ENCODE measurements around the gene TAF11L9. TPM values are rescaled to one million over a fixed set of nuclear protein-coding genes. Genes with fewer than 3 reads are reported as not detected.
"Not testable (repeated sequence)": the region's sequence is repeated elsewhere in the genome, so short reads cannot be mapped to it uniquely, and the experiment has no call there.

Gene TAF11L9
- total and polyA plus RNA-seq, 8 donors: not detected

DNA sequence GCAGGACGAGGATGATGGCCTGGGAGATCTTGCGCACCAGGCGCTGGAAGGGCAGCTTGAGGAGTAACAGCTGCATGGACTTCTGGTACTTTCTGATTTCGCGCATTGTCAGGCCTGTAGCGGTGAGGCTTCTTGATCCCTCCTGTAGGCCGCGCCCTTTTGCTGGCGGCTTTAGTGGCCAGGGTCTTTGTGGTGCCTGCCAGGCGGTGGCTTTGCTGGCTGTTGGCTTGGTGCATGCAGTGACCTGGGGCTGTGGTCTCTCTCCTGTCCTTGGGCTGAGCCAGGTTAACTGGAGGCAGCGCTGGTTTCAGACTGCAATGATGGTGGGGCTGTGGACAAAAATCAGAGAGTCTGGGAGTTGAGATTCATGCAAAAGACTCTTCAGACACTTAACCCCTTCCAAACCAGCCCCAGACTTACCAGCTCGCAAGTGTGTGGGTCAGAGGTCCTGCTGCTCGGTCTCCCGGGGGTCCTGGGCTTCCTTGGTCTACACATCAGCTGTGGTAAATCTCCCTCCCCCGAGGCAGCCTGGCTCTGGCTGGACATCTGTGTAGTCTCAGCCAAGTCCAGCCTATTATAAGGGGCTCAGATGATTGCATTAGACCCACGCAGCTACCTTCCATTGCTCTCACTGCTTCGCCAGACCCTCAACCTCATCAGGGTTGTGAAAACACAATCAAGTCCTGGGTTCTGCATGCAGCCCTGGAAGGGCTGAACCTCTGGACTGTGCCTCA, 20.8 kb upstream of the TAF11L9 start:
- TF ChIP-seq, protein P1, sequence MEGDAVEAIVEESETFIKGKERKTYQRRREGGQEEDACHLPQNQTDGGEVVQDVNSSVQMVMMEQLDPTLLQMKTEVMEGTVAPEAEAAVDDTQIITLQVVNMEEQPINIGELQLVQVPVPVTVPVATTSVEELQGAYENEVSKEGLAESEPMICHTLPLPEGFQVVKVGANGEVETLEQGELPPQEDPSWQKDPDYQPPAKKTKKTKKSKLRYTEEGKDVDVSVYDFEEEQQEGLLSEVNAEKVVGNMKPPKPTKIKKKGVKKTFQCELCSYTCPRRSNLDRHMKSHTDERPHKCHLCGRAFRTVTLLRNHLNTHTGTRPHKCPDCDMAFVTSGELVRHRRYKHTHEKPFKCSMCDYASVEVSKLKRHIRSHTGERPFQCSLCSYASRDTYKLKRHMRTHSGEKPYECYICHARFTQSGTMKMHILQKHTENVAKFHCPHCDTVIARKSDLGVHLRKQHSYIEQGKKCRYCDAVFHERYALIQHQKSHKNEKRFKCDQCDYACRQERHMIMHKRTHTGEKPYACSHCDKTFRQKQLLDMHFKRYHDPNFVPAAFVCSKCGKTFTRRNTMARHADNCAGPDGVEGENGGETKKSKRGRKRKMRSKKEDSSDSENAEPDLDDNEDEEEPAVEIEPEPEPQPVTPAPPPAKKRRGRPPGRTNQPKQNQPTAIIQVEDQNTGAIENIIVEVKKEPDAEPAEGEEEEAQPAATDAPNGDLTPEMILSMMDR (IDR thresholded peaks at IDR 0.05): no peak
- 80% methylated on average over 17 of the region's 17 CpGs for WGBS, 2 donors
- intact Hi-C loops (cut with DNase I): no loop called here
- H3K4me1 ChIP-seq: no peaks in the 10 kb centered on the region
- no peak for FAIRE-seq
- no peak overlapping the region for H3K4me3 ChIP-seq
- ATAC-seq: no peak
- DNase-seq: no peak
- H3K9me3 ChIP-seq: no peaks in the 10 kb centered on the region
- no peak overlapping the region for H3K27ac ChIP-seq
- no peaks in the 10 kb centered on the region for H3K27me3 ChIP-seq
- H3K36me3 ChIP-seq: no peaks in the 10 kb centered on the region

DNA sequence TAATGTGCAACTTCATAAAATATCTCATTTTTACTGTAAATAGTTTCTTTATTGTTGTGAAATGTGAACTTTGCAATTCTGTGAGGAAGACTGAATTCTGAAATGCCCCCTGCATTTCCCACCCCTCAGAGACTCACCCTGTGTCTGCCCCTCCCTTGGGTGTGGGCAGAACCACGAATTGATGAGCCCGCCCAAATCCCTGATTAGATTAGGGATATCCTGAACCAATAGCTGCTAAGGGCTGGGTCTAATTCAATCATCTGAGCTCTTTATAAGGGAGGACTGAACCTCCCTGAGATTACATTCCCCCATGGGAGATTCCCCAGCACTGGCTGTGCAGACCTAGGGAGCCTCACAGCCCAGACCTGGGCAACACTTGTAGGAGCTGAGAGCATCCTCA, 15.9 kb upstream of the TAF11L9 start, which contains the start of gene TAF11L12:
Gene TAF11L12, plus strand, starts transcription at position 301 of the 400 bp plus-strand sequence.
- H3K4me3 ChIP-seq; DNase-seq; H3K27ac ChIP-seq; H3K27me3 ChIP-seq; ATAC-seq; FAIRE-seq; H3K36me3 ChIP-seq; intact Hi-C loops (cut with DNase I); H3K4me1 ChIP-seq; H3K9me3 ChIP-seq: not testable (repeated sequence)
- WGBS, 2 donors: 49 to 66% methylated on average over 2 of the region's 2 CpGs

GRCh38 chr5:17607461-17607860, 13.3 kb upstream of the TAF11L9 start:
- H3K27ac ChIP-seq; DNase-seq; H3K4me3 ChIP-seq; H3K27me3 ChIP-seq; FAIRE-seq; ATAC-seq; H3K9me3 ChIP-seq; H3K4me1 ChIP-seq; intact Hi-C loops (cut with DNase I); H3K36me3 ChIP-seq: not testable (repeated sequence)
- WGBS, 2 donors: 62 to 72% methylated on average over 4 of the region's 4 CpGs

DNA sequence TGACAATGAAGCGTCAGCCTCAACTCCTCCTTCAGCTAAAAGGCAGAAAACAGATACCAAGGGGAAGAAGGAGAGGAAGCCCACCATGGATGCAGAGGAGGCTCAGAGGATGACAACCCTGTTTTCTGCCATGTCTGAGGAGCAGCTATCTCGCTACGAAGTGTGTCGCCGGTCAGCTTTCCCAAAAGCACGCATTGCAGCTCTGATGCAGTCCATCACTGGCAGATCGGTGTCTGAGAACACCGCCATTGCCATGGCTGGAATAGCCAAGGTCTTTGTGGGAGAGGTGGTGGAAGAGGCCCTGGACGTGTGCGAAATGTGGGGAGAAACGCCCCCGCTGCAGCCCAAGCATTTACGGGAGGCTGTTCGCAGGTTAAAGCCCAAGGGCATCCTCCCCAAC, 10.8 kb upstream of the TAF11L9 start:
- intact Hi-C loops (cut with DNase I): no loop called here
- TF ChIP-seq, protein P1 (IDR thresholded peaks at IDR 0.05): no peak
- Histone ChIP-seq H3K9me3 (no peaks in the 10 kb centered on the region), H3K36me3 (no peaks in the 10 kb centered on the region), H3K27me3 (no peaks in the 10 kb centered on the region), H3K27ac (no peak overlapping the region), H3K4me3 (no peak overlapping the region), H3K4me1 (no peaks in the 10 kb centered on the region)
- FAIRE-seq: no peak
- 78 to 84% methylated on average over 14 of the region's 14 CpGs for WGBS, 2 donors
- DNase-seq: no peak
- no peak for ATAC-seq

GRCh38 chr5:17603880-17604279, 9.7 kb upstream of the TAF11L9 start, which contains the start of gene TAF11L11:
TSS of gene TAF11L11 (plus strand) at chr5:17604183.
- DNase-seq; H3K27ac ChIP-seq; H3K4me1 ChIP-seq; FAIRE-seq; ATAC-seq; H3K9me3 ChIP-seq; H3K36me3 ChIP-seq; intact Hi-C loops (cut with DNase I); H3K27me3 ChIP-seq; H3K4me3 ChIP-seq: not testable (repeated sequence)
- 46 to 56% methylated on average over 6 of the region's 6 CpGs for WGBS, 2 donors

GRCh38 chr5:17597728-17598127, 3.5 kb upstream of the TAF11L9 start, which contains the start of gene TAF11L10:
TSS of gene TAF11L10 (minus strand) at chr5:17597828.
- ATAC-seq; H3K27me3 ChIP-seq; FAIRE-seq; H3K4me1 ChIP-seq; intact Hi-C loops (cut with DNase I); H3K4me3 ChIP-seq; H3K27ac ChIP-seq; H3K9me3 ChIP-seq; DNase-seq; H3K36me3 ChIP-seq: not testable (repeated sequence)
- WGBS, 2 donors: no CpG with 5 or more reads among the region's 15 CpGs

GRCh38 chr5:17590860-17591259, 3.3 kb downstream of the TAF11L9 start, which contains the start of gene TAF11L8:
TSS of gene TAF11L8 (minus strand) at chr5:17590960.
- H3K27ac ChIP-seq; H3K4me3 ChIP-seq; ATAC-seq; DNase-seq; FAIRE-seq; H3K36me3 ChIP-seq; intact Hi-C loops (cut with DNase I); H3K9me3 ChIP-seq; H3K4me1 ChIP-seq; H3K27me3 ChIP-seq: not testable (repeated sequence)
- no CpG with 5 or more reads among the region's 16 CpGs for WGBS, 2 donors

DNA sequence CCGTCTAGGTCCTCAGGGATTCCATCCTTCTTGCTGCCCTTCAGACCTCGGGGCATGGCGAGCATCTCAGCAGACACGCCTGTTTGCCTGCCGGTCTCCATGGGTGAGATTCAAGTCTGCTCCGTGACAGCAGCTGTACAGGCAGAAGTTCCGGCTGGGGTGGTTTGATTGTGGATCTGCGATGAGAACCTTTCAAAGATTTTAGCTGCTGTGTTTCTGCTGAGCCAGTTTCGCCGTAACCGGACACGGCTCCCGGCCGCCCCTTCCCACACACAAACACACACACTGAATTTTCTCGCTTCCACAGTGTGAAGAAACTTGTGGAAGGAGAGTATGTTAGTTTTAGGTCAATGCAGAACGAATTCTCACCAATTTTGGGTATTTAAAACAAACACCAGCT, 8.5 kb downstream of the TAF11L9 start, which contains the start of gene TAF11L7:
Gene TAF11L7, minus strand, starts transcription at position 101 of the 400 bp plus-strand sequence.
- H3K9me3 ChIP-seq; intact Hi-C loops (cut with DNase I); FAIRE-seq; ATAC-seq; H3K27me3 ChIP-seq; DNase-seq; H3K4me1 ChIP-seq; H3K36me3 ChIP-seq; H3K4me3 ChIP-seq; H3K27ac ChIP-seq: not testable (repeated sequence)
- no CpG with 5 or more reads among the region's 16 CpGs for WGBS, 2 donors

Data from pancreas (tissue), 10 donors.